Smooth muscle cell of the coronary artery (primary cell): ENCODE results near the gene MEP1B. TPM values are rescaled to one million over a fixed set of nuclear protein-coding genes. Genes with fewer than 3 reads are reported as not detected.

ENCODE experiments used
- total RNA-seq: library from RNA; depleted of rRNA; stranded (reverse); fragments of >200 nt; gene quantifications from 2 replicates; pipeline ENCODE4 v1.2.3, GENCODE V29; 2014; ENCODE audit warnings: low replicate concordance

MEP1B gene
- 0.12 TPM in 1 of 2 replicates, not detected in the other for total RNA-seq

DNA sequence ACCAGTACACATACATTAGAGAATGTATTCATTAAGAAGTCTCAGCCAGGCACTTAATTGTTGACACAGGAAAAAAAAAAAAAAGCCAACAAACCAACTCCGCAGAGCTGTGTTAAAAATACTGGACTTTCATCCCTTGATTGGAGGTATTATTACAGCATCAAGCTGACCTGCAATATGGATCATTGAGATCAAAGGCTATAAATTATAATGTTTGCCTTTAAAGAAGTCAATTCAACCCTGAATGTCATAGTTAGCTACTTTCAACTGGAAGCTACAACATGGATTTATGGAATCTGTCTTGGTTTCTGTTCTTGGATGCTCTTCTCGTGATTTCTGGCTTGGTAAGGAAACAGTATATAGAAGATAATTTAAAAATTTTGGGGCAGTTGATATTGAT lies at the start of gene MEP1B:
MEP1B (plus strand) TSS at position 250 of the 400 bp plus-strand sequence; CDS start at position 282, 32 bp downstream.

Other genes with a start within 250 kb of the MEP1B start
- gene TRAPPC8, start 246.9 kb upstream of the MEP1B start, total RNA-seq = 32.2 and 35.1 TPM in 2 replicates
- gene RNF125, start 171.2 kb upstream of the MEP1B start, total RNA-seq = 0.08 and 0.35 TPM in 2 replicates
- gene RNF138, start 98.2 kb upstream of the MEP1B start, total RNA-seq = 18.0 and 42.6 TPM in 2 replicates